Body of pancreas (tissue), 4 donors: ENCODE measurements around the gene PITPNC1. TPM values are rescaled to one million over a fixed set of nuclear protein-coding genes. Genes with fewer than 3 reads are reported as not detected.

Source experiments
- ATAC-seq: fragments of 150-250 bp; one replicate; pipeline ENCODE4 v1.9.1; 2016
- DNase-seq, 4 donors: peaks; one replicate each; pipeline ENCODE4 v3.0.0-alpha.2; 2019
- H3K27ac ChIP-seq, 4 donors: fragments of 200-600 bp; sonication (generic); 1 replicate in 3 of 4; 2 replicates in 1 of 4; pipeline versions ENCODE4 v1.5.1 to v1.6.1; 2016 to 2019; ENCODE audit warnings: mild to moderate bottlenecking in 1 of 4, mixed read lengths in 1 of 4, moderate library complexity in 1 of 4
- H3K27me3 ChIP-seq, 2 donors: fragments of 200-600 bp; sonication (generic); one replicate each; pipeline ENCODE4 v1.6.0; 2016; ENCODE audit warnings: mild to moderate bottlenecking in 1 of 2
- H3K36me3 ChIP-seq, 2 donors: fragments of 200-600 bp; sonication (generic); replicated peaks in 1 of 2; 2 replicates each; pipeline ENCODE4 v1.5.1; 2016; ENCODE audit warnings: low read depth in 2 of 2; ENCODE audit not compliant: insufficient read depth in 1 of 2
- H3K4me1 ChIP-seq: fragments of 200-600 bp; sonication (generic); one replicate; pipeline ENCODE4 v1.6.0; 2016
- H3K4me3 ChIP-seq, 2 donors: fragments of 200-600 bp; sonication (generic); 1 replicate in 1 of 2; 2 replicates in 1 of 2; pipeline ENCODE4 v1.5.1; 2016 to 2019
- H3K9me3 ChIP-seq, 3 donors: fragments of 200-600 bp; sonication (generic); 1 replicate in 2 of 3; 2 replicates in 1 of 3; pipeline ENCODE4 v1.5.1; 2016
- POLR2A ChIP-seq, 3 donors: fragments of 450-650 bp; IDR thresholded peaks; one replicate each; pipeline ENCODE4 v1.6.1; 2016; ENCODE audit warnings: antibody characterized with exemption in 3 of 3, mild to moderate bottlenecking in 2 of 3
- WGBS, 2 donors: methylation state at CpG; one replicate each; pipeline ENCODE4 v1.1.5; 2017; 5-methylcytosine and 5-hydroxymethylcytosine counted together
- intact Hi-C: fragments of 100-400 bp; cut with DNase I; formaldehyde crosslinking; loops from one replicate; pipeline ENCODE4 v1.15.1; 2023
- total RNA-seq, 2 donors: library from RNA; depleted of rRNA; stranded (reverse); fragments of >200 nt; gene quantifications; one replicate each; pipeline ENCODE4 v1.1.0, GENCODE V29; 2016
- TF ChIP-seq, protein P1 (sequence below), 7 experiments: fragments of 450-650 bp in 4 of 7; fragments of 200-600 bp in 3 of 7; sonication (generic) in 3 of 7; IDR thresholded peaks; one replicate each; pipeline ENCODE4 v1.5.1; 2016 to 2019; ENCODE audit warnings: antibody characterized with exemption in 7 of 7

The PITPNC1 gene
- total RNA-seq, 2 donors from 2014 or later: 11.9 to 17.5 TPM

DNA sequence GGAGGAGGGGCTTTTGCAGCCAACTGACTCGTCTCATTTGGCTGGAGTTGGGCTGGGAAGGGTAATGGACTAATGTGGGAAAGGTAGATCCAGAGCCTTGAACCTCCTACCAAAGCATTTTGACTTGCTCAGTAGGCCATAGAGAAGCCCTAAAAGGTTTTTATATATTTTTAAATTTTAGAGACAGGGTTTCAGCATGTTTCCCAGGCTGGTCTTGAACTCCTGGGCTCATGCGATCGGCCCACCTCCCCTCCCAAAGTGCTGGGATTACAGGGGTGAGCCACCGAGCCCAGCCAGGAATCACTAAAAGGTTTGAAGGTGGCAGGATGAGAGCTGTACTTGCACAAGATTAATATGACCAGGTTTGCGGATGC lies 2.0 kb upstream of the PITPNC1 start:
- TF ChIP-seq, protein P1, sequence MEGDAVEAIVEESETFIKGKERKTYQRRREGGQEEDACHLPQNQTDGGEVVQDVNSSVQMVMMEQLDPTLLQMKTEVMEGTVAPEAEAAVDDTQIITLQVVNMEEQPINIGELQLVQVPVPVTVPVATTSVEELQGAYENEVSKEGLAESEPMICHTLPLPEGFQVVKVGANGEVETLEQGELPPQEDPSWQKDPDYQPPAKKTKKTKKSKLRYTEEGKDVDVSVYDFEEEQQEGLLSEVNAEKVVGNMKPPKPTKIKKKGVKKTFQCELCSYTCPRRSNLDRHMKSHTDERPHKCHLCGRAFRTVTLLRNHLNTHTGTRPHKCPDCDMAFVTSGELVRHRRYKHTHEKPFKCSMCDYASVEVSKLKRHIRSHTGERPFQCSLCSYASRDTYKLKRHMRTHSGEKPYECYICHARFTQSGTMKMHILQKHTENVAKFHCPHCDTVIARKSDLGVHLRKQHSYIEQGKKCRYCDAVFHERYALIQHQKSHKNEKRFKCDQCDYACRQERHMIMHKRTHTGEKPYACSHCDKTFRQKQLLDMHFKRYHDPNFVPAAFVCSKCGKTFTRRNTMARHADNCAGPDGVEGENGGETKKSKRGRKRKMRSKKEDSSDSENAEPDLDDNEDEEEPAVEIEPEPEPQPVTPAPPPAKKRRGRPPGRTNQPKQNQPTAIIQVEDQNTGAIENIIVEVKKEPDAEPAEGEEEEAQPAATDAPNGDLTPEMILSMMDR (IDR thresholded peaks at IDR 0.05): no peak
- TF ChIP-seq POLR2A (IDR thresholded peaks at IDR 0.05): no peak
- H3K36me3 ChIP-seq: no peaks in the 10 kb centered on the region
- intact Hi-C loops: loop anchor here (10.0 kb wide), 1 partner anchor 320 kb away; no protein-coding TSS in a partner anchor
- ATAC-seq: no peak
- H3K4me1 ChIP-seq: peaks cover 23% of the 10 kb centered on the region
- DNase-seq: no peak
- 58 to 60% methylated on average over 5 of the region's 5 CpGs for WGBS, 2 donors
- H3K9me3 ChIP-seq: no peaks in the 10 kb centered on the region
- H3K27me3 ChIP-seq: no peaks in the 10 kb centered on the region
- H3K27ac ChIP-seq: no peak overlapping the region
- H3K4me3 ChIP-seq: no peak overlapping the region

DNA sequence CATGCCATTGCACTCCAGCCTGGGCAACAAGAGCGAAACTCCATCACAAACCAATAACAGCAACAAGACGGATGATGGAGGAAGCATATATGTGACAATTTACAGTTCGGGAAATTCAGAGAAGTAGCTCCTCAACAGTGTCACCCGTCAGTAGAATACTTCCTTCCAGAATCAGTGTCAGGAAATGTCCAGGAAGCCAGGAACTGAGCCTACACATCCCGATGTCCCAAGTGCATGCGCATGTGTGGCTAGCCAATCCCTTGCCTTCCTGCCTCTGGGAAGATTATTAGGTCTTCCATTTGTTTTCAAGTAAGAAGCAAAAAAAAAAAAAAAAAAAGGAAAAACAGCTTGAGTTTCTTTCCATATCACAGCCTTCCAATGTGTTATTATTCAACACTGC lies 1.4 kb upstream of the PITPNC1 start:
- DNase-seq: no peak
- H3K4me1 ChIP-seq: peaks cover 23% of the 10 kb centered on the region
- H3K27ac ChIP-seq: no peak overlapping the region
- H3K36me3 ChIP-seq: no peaks in the 10 kb centered on the region
- intact Hi-C loops: loop anchor here (10.0 kb wide), 1 partner anchor 319 kb away; no protein-coding TSS in a partner anchor
- no peak overlapping the region for H3K4me3 ChIP-seq
- ATAC-seq: no peak
- WGBS, 2 donors: 79 to 84% methylated on average over 6 of the region's 6 CpGs
- H3K27me3 ChIP-seq: no peaks in the 10 kb centered on the region
- TF ChIP-seq POLR2A (IDR thresholded peaks at IDR 0.05): no peak
- TF ChIP-seq, protein P1 (IDR thresholded peaks at IDR 0.05): no peak
- H3K9me3 ChIP-seq: no peaks in the 10 kb centered on the region

DNA sequence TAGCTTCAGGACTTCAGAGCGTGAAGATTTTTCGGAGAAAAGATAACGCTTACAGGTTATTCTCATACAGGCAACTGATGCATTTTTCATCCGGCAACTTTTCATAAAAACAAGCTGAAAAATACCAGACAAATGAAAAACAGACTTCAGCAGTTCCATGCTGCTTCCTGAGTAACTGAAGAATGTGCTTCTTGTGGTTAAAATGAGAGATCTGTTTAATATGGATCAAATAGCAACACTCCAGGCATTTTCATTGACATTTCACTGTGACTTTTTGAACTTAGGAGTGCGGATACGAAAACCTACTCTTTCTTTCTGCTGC lies 705 bp upstream of the PITPNC1 start:
- Histone ChIP-seq H3K27ac (peak overlapping the region in 3 of 4 donors; percentile 95 to 98 (median 97)), H3K4me1 (peaks cover 28% of the 10 kb centered on the region), H3K9me3 (no peaks in the 10 kb centered on the region), H3K4me3 (peak overlapping the region in 1 of 2 donors; percentile 61), H3K36me3 (no peaks in the 10 kb centered on the region), H3K27me3 (no peaks in the 10 kb centered on the region)
- intact Hi-C loops: loop anchor here (10.0 kb wide), 1 partner anchor 318 kb away; no protein-coding TSS in a partner anchor
- TF ChIP-seq, protein P1 (IDR thresholded peaks at IDR 0.05): no peak
- no peak for TF ChIP-seq POLR2A (IDR thresholded peaks at IDR 0.05)
- ATAC-seq (no peak), DNase-seq (no peak)
- 33 to 40% methylated on average over 6 of the region's 6 CpGs for WGBS, 2 donors

DNA sequence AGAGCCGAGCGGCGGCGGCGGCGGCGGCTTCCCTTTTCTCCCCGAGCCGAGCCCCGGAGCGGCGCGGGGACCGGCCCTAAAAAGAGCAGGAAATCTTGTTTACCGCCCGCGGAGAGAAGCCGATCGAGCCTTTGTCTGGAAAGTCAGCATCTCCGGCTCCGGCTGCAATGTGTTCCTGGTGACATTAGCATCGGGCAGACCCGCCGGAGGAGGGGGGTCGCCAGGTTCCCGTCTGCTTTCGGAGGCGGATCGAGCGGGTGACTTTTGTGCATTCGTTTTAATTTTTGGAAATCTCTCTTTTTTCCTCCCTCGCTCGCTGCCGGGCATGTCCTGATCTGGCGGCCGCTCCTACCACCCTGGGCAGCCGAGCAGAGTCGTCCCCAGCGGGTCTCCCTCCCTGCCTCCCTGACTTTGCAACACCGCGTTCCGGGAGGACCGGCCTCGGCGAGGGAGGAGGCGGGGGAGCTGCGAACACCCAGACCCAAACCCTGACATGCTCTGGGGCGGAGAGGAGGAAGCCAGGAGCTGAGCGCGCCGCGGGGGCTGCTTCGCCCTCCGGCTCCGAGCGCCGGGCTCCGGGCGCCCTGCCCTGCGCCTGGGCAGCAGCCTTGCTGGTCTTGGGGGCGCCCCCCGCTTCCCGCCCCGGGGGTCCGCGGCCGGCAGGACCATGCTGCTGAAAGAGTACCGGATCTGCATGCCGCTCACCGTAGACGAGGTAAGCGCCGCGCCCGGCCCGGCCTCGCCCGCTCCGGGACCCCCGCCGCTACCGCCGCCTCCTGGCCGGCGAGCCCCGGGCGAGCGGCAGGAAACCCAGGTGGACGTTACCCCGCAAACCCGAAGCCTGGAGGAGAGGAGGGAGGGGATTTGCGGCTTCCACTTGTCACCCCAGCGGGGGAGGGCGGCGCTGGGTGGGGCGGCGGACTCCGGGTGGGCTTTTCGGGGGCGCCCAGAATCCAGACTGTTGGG lies 690 bp downstream of the PITPNC1 start:
- TF ChIP-seq, protein P1 (IDR thresholded peaks at IDR 0.05): peak in 4 of 7 experiments; percentile 14 to 52 (median 30)
- TF ChIP-seq POLR2A (IDR thresholded peaks at IDR 0.05): peak in 1 of 3 donors; percentile 13
- H3K9me3 ChIP-seq: no peaks in the 10 kb centered on the region
- H3K27ac ChIP-seq: peak overlapping the region; percentile 93 to 98 (median 96)
- H3K4me1 ChIP-seq: peaks cover 35% of the 10 kb centered on the region
- H3K27me3 ChIP-seq: no peaks in the 10 kb centered on the region
- DNase-seq (peak; percentile 61 to 67 (median 65)), ATAC-seq (peak; percentile 45)
- WGBS, 2 donors: 0% methylated on average over 34 to 93 of the region's 100 CpGs
- H3K36me3 ChIP-seq: no peaks in the 10 kb centered on the region
- intact Hi-C loops: loop anchor here (10.0 kb wide), 1 partner anchor 317 kb away; no protein-coding TSS in a partner anchor
- H3K4me3 ChIP-seq: peak overlapping the region; percentile 61 to 72
